ENCODE data around the gene UBTD1.

- TF ChIP-seq CTCF (IDR thresholded peaks at IDR 0.05 in 4 of 5, conservative IDR thresholded peaks at IDR 0.05 in 1 of 5) (no peak), POLR2A (IDR thresholded peaks at IDR 0.05) (no peak)
These were observed 42.6 kb upstream of the UBTD1 start for GRCh38 chr10:97456034-97456685.

All from gastrocnemius medialis (tissue), 4 donors.